Activated naive CD4-positive, alpha-beta T cell treated with anti-CD3 and anti-CD28 coated beads, Interleukin-2, amount 50 U/mL, for 16 hours (primary cell): Measurements from ENCODE around the gene DNAJC9.
A peak's percentile ranks its signal among the peaks of the same experiment; 100 is the strongest.
"Not testable (repeated sequence)": the region's sequence is repeated elsewhere in the genome, so short reads cannot be mapped to it uniquely, and the experiment has no call there.

Source experiments
- DNase-seq: peaks from one replicate; pipeline ENCODE4 v3.0.0-alpha.2; 2020

The DNAJC9 gene, protein sequence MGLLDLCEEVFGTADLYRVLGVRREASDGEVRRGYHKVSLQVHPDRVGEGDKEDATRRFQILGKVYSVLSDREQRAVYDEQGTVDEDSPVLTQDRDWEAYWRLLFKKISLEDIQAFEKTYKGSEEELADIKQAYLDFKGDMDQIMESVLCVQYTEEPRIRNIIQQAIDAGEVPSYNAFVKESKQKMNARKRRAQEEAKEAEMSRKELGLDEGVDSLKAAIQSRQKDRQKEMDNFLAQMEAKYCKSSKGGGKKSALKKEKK

DNA sequence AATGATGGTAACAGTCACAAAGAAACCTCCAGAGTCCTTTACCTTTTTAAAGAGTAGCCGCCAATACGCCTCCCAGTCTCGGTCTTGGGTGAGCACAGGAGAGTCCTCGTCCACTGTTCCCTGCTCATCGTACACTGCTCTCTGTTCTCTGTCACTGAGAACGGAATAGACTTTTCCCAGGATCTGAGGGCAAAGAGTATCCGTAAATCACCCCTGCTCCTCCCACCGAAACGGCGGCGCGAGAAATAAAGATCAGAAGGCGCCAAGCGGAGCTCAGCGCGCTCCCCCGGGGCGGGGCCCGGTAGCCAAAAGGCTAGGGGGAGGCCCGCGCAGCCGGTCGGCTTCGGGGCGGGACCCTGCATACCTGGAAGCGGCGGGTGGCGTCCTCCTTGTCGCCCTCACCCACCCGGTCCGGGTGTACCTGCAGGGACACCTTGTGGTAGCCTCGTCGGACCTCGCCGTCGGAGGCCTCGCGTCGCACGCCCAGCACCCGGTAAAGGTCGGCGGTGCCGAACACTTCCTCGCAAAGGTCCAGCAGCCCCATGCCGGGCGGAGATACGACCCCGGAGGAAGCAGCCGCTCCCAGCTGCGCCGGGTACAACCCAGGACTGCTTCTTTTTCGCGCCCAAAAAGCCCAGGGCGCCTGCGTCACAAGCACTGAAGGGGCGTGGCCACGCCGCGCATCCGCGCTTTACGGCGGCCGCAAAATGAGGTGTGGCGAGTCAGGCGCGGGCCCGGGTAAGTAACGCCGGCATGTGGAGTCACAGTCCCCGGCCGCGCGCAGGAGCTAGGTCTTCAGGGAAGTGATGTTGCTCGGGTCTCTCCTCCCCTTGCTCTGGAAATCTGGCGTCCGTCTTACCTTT is at the start of gene DNAJC9:
DNAJC9 (minus strand) TSS at position 610 of the 863 bp plus-strand sequence; CDS start at position 544, 66 bp downstream.
- peak; percentile 96 for DNase-seq

DNA sequence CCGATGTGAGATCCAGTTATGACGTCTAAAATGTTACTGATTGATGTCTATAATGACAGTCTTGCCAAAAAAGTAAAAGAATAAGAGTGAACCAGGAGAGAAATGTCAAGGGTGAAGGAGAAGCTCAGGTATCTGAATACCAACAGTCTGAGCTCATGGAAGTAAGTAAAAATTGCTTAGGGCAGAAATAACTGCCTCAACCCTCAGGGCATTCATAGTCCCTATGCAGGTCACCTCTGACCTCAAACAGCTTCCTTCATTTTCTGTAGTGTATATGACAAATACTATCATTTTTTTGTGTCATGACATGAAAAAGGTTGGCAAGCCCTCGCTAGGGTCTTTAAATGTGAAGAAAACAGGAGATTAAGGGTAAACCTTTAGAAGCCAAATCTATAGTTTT is 46.4 kb upstream of the DNAJC9 start:
- DNase-seq = no peak

DNA sequence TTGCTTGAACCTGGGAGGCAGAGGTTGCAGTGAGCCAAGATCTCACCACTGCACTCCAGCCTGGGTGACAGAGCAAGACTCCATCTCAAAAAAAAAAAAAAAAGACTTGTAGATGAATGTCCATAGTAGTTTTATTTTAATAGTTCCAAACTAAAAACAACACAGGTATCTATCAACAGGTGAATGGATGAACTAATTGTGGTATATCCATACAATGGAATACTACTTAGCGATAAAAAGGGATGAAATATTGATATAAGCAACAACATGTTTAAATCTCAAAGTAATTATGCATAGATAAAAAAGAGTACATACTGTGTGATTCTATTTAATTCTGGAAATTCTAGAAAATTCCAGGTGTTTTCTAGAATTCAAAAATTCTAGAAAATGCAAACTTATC is 42.9 kb upstream of the DNAJC9 start:
- no peak for DNase-seq

- no peak for DNase-seq
Observed at GRCh38 chr10:73287441-73287840, 40.4 kb upstream of the DNAJC9 start.

DNA sequence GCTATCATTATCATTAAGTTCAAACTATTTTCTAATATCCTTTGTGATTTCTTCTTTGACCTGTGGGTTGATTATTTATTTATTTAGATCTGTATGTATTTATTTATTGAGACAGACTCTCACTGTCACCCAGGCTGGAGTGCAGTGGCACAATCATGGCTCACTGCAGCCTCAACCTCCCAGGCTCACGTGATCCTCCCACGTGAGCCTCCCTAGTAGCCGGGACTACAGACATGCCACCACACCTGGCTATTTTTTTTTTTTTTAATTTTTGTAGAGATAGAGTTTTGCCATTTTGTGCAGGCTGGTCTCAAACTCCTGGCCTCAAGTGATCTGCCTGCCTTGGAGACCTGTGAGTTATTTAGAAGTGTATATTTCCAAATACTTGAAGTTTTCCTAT is 34.0 kb upstream of the DNAJC9 start:
- no peak for DNase-seq

DNA sequence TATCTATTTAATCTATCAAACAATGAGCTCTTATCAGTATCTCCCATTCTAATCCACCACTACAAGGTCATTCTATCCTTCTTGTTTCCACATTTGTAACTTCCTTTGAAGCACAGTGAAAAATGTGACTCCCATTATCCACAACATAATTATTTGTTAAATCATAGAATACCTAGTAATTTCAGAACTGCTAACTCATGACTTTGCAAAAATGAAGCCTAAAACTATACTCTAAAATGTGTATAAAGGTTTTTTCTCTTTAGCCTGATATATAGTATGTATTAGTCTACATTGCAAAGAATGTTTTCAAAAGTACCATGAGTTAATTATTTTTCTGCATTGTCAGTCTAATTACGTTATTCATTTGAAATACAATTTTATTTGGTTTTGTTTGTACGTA is 17.4 kb upstream of the DNAJC9 start:
- DNase-seq = no peak

- no peak for DNase-seq
Observed at GRCh38 chr10:73263693-73264347, 16.8 kb upstream of the DNAJC9 start.

- DNase-seq = no peak
Observed at GRCh38 chr10:73262880-73263555, 16.0 kb upstream of the DNAJC9 start.

DNA sequence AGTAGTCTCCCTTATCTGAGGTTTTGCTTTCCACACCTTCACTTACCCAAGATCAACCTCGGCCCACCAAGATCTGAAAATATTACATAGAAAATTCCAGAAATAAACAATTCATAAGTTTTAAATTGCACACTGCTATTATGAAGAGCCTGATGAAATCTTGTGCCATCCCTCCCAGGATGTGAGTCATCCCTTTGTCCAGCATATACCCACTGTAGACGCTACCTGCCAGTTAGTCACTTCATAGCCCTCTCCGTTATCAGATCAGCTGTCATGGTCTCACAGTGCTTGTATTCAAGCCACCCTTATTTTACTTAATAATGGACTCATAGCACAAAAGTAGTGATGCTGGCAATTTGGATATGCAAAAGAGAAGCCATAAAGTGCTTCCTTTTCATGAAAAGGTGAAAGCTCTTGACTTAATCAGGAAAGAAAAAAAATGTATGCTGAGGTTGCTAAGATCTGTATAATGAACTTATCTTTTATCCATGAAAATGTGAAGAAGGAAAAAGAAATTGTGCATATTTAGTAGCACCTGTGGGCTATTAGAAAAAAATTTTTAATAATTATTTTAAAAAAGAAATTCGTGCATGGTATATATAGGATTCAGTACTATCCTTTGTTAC is 15.2 kb upstream of the DNAJC9 start:
- DNase-seq = no peak

DNA sequence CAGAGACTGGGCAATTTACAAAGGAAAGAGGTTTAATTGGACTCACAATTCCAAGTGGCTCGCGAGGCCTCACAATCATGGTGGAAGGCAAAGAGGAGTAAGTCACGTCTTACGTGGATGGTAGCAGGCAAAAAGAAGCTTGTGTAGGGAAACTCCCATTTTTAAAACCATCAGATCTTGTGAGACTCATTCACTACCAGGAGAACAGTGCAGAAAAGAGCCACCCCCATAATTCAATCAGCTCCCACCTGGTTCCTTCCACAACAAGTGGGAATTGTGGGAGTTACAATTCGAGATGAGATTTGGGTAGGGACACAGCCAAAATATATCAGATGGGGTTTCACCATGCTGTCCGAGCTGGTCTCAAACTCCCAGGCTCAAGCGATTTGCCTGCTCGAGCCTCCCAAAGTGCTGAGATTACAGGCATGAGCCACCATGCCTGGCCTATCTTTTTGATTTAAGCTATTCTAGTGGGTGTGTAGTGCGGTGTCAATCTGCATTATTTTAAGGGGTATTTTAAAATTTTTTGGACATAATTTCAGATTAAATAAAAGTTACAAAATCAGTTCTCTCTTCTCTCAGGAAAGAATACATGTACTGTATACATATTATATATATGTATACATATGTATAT is 14.4 kb upstream of the DNAJC9 start:
- DNase-seq = no peak

GRCh38 chr10:73258612-73259011 is 11.6 kb upstream of the DNAJC9 start:
- not testable (repeated sequence) for DNase-seq

DNA sequence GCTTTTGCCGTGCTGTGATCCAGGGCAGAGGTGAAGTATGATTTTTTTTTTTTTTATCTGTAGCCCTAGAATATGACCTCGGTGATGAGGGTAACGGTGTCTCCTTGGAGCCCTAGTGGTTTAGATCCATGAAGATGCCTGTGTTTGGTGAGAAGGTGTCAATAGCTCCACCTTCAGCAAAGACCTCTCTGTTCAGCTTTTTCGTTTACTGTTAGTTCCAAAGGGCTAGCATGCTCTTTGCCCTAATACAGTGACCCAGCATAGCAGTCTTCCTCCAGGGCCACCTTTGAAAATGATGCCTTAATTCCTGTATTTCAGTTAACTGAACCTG is 6.1 kb upstream of the DNAJC9 start:
- no peak for DNase-seq

- DNase-seq = peak; percentile 92
Observed at GRCh38 chr10:73252445-73253224, 5.6 kb upstream of the DNAJC9 start, which contains the start of gene MRPS16. TSS of gene MRPS16 (minus strand) at chr10:73252644. CDS start at chr10:73252482, 162 bp downstream.

- DNase-seq = no peak
Observed at GRCh38 chr10:73251683-73252444, 4.8 kb upstream of the DNAJC9 start.

- no peak for DNase-seq
Observed at GRCh38 chr10:73248259-73248724, 1.2 kb upstream of the DNAJC9 start.

DNA sequence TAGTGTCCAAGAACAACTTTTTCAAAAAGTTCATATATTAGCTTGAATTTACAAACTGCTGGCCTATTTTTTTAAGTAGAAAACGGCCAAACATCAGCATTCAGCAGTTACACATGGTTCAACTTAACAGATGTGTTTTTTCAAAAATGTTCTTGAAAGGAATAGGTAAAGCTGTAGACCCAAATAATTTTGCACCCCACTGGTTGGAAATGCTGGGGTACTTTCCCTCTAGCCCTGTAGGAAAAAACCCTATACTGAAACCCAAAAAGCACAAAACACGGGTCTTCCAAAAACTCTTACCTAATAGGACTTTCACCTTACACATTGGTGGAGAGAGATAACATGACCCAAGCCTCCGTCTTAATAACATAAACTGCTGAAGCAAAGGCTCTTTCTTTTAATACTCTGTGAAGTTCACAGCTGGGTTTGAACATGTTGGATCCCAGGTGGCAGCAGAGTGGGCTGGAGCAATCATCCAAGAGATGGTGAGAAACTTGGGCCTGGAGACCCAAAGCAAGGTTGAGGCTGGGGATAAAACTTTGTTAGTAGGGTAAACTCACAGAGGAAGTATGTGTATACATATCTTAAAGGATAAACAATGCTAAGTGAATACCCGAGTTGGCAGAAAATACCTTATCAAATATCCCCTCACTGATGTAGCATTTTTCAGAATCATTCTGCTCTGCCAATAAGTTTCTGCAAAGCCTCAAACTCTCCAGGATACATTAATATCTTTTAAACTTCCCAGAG is 629 bp upstream of the DNAJC9 start:
- DNase-seq = no peak

GRCh38 chr10:73246322-73246645 is 771 bp downstream of the DNAJC9 start:
- no peak for DNase-seq

DNA sequence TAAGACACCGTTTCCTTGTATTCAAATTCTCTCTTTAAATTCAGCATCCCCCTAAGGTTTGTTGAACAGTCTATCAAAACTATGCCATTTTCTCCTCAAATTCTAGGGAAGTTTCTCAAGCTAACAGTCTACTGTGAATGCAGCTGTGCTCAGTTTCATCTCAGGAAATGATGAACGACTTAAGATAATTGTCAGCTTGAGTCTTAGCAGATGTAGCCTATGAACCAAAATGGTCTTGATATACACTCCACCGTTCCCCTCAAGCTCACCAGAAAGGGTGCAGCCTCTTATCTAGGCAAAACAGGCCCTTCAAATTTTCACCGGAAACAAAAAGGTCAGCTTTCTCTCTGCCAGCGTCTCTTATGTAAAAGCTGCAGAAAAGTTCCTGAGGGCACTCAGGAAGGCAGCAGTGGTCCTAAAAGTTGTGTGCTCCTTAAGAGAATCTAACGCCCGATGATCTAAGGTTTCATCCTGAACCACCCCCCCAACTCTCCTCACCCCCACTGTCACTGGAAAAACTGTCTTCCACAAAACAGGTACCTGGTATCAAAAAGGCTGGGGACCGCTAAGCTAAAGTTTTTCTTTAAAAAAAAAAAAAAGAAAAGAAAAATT is 2.1 kb downstream of the DNAJC9 start:
- DNase-seq = no peak

GRCh38 chr10:73239908-73240307 is 7.1 kb downstream of the DNAJC9 start:
- no peak for DNase-seq
